Esophagus squamous epithelium (tissue), 5 donors: Measurements from ENCODE around the gene AMH. TPM values are rescaled to one million over a fixed set of nuclear protein-coding genes. Genes with fewer than 3 reads are reported as not detected.
"Not testable (repeated sequence)": the region's sequence is repeated elsewhere in the genome, so short reads cannot be mapped to it uniquely, and the experiment has no call there.

ENCODE experiments used
- DNase-seq: peaks from one replicate; lab custom pipeline; 2025; lab: John Stamatoyannopoulos, UW
- H3K27ac ChIP-seq, 4 donors: fragments of 200-600 bp; sonication (generic); one replicate each; pipeline ENCODE4 v1.5.1; 2016 to 2019; ENCODE audit warnings: mild to moderate bottlenecking in 1 of 4
- H3K27me3 ChIP-seq, 4 donors: fragments of 200-600 bp; sonication (generic); 1 replicate in 3 of 4; 2 replicates in 1 of 4; pipeline versions ENCODE4 v1.5.1 to v1.6.0; 2017 to 2021; ENCODE audit warnings: antibody characterized with exemption in 1 of 4
- H3K36me3 ChIP-seq, 3 donors: fragments of 200-600 bp; sonication (generic); one replicate each; pipeline ENCODE4 v1.5.1; 2016 to 2019
- H3K4me1 ChIP-seq, 3 donors: fragments of 200-600 bp; sonication (generic); one replicate each; pipeline ENCODE4 v1.5.1; 2017 to 2019
- H3K4me3 ChIP-seq, 4 donors: fragments of 200-600 bp; sonication (generic); 1 replicate in 3 of 4; 2 replicates in 1 of 4; pipeline ENCODE4 v1.5.1; 2016 to 2019; ENCODE audit warnings: mild to moderate bottlenecking in 2 of 4, moderate library complexity in 1 of 4
- H3K9me3 ChIP-seq, 3 donors: fragments of 200-600 bp; sonication (generic); one replicate each; pipeline ENCODE4 v1.5.1; 2016 to 2019
- POLR2A ChIP-seq, 4 donors: fragments of 450-650 bp; IDR thresholded peaks; one replicate each; pipeline ENCODE4 v1.6.1; 2017; ENCODE audit warnings: antibody characterized with exemption in 4 of 4, mild to moderate bottlenecking in 4 of 4, moderate library complexity in 3 of 4
- WGBS, 2 donors: methylation state at CpG; one replicate each; pipeline ENCODE4 v1.1.5; 2018; 5-methylcytosine and 5-hydroxymethylcytosine counted together
- intact Hi-C: fragments of 100-400 bp; cut with DNase I; formaldehyde crosslinking; loops from one replicate; pipeline ENCODE4 v1.15.0; 2022
- total RNA-seq, 4 donors: library from RNA; depleted of rRNA; stranded (reverse); fragments of >200 nt; gene quantifications; one replicate each; pipeline ENCODE4 v1.1.0, GENCODE V29; 2016
- TF ChIP-seq, protein P1 (sequence below), 6 experiments: fragments of 450-650 bp in 4 of 6; fragments of 200-600 bp in 2 of 6; sonication (generic) in 2 of 6; IDR thresholded peaks; one replicate each; pipeline ENCODE4 v1.5.1; 2016 to 2019; ENCODE audit warnings: antibody characterized with exemption in 6 of 6, mild to moderate bottlenecking in 4 of 6, moderate library complexity in 4 of 6
- donor health status: DM: yes; HTN: yes; CAD: no.

Gene AMH
- total RNA-seq, 4 donors from 2014 or later: 0.76 to 1.1 (median 0.88) TPM; not detected in 1

DNA sequence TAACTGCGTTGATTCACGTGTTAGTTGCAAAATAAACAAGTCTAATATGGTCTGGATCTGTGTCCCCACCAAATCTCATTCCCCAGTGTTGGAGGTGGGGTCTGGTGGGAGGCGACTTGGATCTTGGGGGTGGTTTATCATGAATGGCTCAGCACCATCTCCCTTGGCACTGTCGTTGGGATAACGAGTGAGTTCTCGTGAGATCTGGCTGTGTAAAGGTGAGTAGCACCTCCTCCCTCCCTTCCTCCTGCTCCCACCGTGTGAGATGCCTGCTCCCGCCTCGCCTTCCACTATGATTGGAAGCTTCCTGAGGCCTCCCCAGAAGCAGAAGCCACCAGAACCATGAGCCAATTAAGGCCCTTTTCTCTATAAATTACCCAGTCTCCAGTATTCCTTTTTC, 28.0 kb downstream of the AMH start:
- 71 to 79% methylated on average over 9 of the region's 9 CpGs for WGBS, 2 donors
- TF ChIP-seq, protein P1, sequence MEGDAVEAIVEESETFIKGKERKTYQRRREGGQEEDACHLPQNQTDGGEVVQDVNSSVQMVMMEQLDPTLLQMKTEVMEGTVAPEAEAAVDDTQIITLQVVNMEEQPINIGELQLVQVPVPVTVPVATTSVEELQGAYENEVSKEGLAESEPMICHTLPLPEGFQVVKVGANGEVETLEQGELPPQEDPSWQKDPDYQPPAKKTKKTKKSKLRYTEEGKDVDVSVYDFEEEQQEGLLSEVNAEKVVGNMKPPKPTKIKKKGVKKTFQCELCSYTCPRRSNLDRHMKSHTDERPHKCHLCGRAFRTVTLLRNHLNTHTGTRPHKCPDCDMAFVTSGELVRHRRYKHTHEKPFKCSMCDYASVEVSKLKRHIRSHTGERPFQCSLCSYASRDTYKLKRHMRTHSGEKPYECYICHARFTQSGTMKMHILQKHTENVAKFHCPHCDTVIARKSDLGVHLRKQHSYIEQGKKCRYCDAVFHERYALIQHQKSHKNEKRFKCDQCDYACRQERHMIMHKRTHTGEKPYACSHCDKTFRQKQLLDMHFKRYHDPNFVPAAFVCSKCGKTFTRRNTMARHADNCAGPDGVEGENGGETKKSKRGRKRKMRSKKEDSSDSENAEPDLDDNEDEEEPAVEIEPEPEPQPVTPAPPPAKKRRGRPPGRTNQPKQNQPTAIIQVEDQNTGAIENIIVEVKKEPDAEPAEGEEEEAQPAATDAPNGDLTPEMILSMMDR (IDR thresholded peaks at IDR 0.05): no peak
- TF ChIP-seq POLR2A (IDR thresholded peaks at IDR 0.05): no peak
- Histone ChIP-seq H3K27ac (no peak overlapping the region), H3K4me3 (no peak overlapping the region), H3K9me3 (no peaks in the 10 kb centered on the region), H3K27me3 (peaks cover 0 to 6% (median 0%) of the 10 kb centered on the region in 4 donors), H3K4me1 (peaks cover 39 to 53% (median 43%) of the 10 kb centered on the region in 3 donors), H3K36me3 (peaks cover 8 to 38% (median 9%) of the 10 kb centered on the region in 3 donors)
- intact Hi-C loops: no loop called here
- DNase-seq: no peak

DNA sequence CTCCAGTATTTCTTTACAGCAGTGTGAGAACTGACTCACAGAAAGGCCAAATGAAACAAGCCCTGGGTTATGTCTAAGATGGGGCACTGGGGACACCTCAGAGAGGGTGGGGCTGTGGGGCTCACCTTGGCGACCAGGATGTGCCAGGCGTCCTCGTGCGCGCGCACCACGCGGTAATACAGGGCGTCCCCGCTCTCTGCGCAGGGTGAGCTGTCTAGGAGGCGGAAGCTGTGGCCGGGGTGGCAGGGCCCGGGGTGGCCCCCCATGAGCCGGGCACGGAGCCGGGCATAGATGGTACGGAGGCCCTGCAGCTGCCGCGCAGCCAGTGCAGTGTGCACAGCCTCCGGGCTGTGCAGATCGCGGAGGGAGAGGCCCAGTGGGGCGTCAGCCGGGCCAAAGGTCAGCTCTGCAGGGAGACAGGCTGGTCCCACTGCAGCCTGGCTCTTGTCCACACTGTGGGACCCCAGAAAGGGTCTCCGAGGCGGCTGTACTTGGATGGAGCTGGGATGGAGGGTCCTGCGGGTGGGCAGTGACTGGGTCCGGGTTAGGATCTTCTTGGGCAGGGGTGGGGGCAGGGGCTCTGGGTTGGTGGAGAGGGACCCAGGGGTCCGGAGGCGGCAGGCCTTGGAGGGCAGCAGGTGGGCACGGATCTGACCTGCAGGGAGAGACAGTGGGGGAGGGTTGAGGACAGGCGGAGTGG, 29.5 kb downstream of the AMH start:
- no peaks in the 10 kb centered on the region for H3K9me3 ChIP-seq
- H3K4me1 ChIP-seq: peaks cover 25 to 48% (median 33%) of the 10 kb centered on the region in 3 donors
- TF ChIP-seq, protein P1 (IDR thresholded peaks at IDR 0.05): no peak
- TF ChIP-seq POLR2A (IDR thresholded peaks at IDR 0.05): no peak
- no peak overlapping the region for H3K4me3 ChIP-seq
- WGBS, 2 donors: 80% methylated on average over 15 of the region's 33 CpGs; no CpG with 5 or more reads in 1 of the 2 donors
- intact Hi-C loops: no loop called here
- H3K27ac ChIP-seq: no peak overlapping the region
- peaks cover 0 to 23% (median 0%) of the 10 kb centered on the region in 3 donors for H3K36me3 ChIP-seq
- H3K27me3 ChIP-seq: peaks cover 0 to 18% (median 0%) of the 10 kb centered on the region in 4 donors
- no peak for DNase-seq

DNA sequence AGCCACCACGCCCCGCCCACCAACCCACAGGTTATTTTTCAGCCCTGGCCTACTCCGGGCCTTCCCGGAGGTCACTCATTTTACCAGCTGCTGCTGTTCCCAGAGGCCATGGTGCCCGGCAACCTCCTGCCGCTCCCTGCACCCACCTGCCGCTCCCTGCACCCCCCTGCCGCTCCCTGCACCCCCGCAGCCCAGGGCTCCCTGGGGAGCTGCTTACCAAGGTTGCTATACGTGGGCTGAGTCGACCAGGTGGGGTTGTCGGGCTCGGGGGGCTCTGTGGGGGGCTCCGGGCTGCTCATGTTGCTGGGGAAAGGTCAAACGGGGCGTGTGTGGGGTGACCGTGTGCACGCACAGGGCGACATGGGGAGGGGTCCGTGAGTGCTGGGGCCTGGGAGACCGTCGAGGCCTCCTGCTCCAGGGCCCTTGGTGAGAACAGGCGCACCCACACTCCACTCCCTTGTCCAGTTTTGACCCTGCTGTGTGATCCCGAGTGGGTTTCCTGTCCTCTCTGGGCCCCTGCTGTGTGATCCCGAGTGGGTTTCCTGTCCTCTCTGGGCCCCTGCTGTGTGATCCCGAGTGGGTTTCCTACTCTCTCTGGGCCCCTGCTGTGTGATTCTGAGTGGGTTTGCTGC, 31.6 kb downstream of the AMH start:
- H3K4me3 ChIP-seq: no peak overlapping the region
- intact Hi-C loops: loop anchor here (10.0 kb wide), 2 partner anchors 114 to 344 kb away; no protein-coding TSS in a partner anchor
- H3K27me3 ChIP-seq: peaks cover 0 to 20% (median 0%) of the 10 kb centered on the region in 4 donors
- WGBS, 2 donors: 49 to 73% methylated on average over 11 to 12 of the region's 26 CpGs
- peaks cover 7 to 26% (median 17%) of the 10 kb centered on the region in 3 donors for H3K4me1 ChIP-seq
- no peaks in the 10 kb centered on the region for H3K9me3 ChIP-seq
- peaks cover 0 to 10% (median 0%) of the 10 kb centered on the region in 3 donors for H3K36me3 ChIP-seq
- no peak for DNase-seq
- no peak overlapping the region for H3K27ac ChIP-seq
- no peak for TF ChIP-seq POLR2A (IDR thresholded peaks at IDR 0.05)
- TF ChIP-seq, protein P1 (IDR thresholded peaks at IDR 0.05): no peak

DNA sequence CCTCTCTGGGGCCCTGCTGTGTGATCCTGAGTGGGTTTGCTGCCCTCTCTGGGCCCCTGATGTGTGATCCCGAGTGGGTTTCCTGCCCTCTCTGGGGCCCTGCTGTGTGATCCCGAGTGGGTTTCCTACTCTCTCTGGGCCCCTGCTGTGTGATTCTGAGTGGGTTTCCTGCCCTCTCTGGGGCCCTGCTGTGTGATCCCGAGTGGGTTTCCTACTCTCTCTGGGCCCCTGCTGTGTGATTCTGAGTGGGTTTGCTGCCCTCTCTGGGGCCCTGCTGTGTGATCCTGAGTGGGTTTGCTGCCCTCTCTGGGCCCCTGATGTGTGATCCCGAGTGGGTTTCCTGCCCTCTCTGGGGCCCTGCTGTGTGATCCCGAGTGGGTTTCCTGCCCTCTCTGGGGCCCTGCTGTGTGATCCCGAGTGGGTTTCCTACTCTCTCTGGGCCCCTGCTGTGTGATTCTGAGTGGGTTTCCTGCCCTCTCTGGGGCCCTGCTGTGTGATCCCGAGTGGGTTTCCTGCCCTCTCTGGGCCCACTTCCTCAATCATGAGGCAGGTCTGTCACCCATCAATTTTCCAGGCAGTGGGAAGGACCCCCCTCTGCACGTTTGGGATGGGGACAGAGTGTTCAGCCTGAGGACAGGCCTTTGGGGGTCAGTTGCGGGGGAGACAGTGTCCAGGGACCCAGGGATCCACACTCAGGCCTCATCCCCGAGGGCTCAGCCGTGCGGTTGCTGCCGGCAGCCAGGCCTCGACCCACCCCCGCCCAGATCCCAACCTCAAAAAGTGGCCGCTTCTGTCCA, 32.3 kb downstream of the AMH start:
- Histone ChIP-seq H3K4me3 (peak overlapping the region in 3 of 4 donors; percentile 37 to 61 (median 39)), H3K27ac (peak overlapping the region; percentile 12 to 62 (median 38))

More for the DNA sequence above, 32.3 kb downstream of the AMH start:
- WGBS, 2 donors: 17% methylated on average over 1 of the region's 16 CpGs; no CpG with 5 or more reads in 1 of the 2 donors
- intact Hi-C loops: loop anchor here (10.0 kb wide), 2 partner anchors 113 to 343 kb away; no protein-coding TSS in a partner anchor
- Histone ChIP-seq H3K4me1 (peaks cover 0 to 19% (median 13%) of the 10 kb centered on the region in 3 donors), H3K27me3 (peaks cover 0 to 28% (median 0%) of the 10 kb centered on the region in 4 donors)
- not testable (repeated sequence) for H3K9me3 ChIP-seq, H3K36me3 ChIP-seq, DNase-seq
